Dermis microvascular lymphatic vessel endothelial cell (primary cell): ENCODE measurements around the gene MYCBP2. TPM values are rescaled to one million over a fixed set of nuclear protein-coding genes. Genes with fewer than 3 reads are reported as not detected.

Experiments used
- DNase-seq, 2 donors: peaks; one replicate each; pipeline versions ENCODE4 v3.0.0 to v3.0.0-alpha.2; 2010; ENCODE audit warnings: low read depth in 2 of 2
- total RNA-seq: library from RNA; depleted of rRNA; stranded (reverse); fragments of >200 nt; gene quantifications from 2 replicates; pipeline ENCODE4 v1.2.1, GENCODE V29; 2014

The MYCBP2 gene
- total RNA-seq, 1 donor from 2014 or later, result 96.2 TPM

DNA sequence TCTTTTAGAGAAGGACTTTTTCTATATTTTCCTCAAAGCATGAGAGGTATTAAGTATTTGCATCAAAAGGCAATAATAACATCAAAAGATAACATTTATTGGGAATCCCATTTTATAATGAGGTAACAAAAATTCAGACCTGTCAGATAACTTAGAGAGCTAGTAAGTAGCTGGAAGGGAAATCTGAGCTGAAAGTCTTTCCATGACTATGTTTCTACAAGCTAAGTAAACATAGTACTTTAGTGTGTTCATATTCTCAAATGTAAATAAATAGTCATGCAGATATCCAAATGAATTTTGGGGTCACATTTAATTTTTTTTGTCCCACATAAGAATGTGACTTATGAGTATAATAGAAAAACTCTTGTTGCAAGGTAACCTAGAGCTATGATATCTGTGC is 212.6 kb downstream of the MYCBP2 start:
- no peak for DNase-seq

DNA sequence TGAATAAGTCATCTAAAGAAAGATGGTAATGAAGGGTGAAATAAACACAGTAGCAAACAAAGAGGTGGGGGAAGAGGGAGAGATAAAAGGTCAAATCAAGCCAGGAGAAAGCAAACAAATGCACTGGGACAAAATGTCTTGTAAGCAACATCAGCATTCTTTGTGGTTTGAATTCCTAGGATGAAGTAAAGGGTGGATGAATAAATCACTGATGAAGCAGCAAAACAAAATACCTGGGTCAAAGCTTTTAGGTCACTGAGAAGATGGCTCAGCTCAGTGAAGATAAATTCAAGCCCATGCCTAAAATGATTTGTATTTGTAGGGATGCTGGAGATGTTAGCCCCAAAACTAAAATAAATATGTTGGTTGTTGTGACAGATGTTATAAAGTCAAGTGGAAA is 213.4 kb downstream of the MYCBP2 start:
- no peak for DNase-seq

DNA sequence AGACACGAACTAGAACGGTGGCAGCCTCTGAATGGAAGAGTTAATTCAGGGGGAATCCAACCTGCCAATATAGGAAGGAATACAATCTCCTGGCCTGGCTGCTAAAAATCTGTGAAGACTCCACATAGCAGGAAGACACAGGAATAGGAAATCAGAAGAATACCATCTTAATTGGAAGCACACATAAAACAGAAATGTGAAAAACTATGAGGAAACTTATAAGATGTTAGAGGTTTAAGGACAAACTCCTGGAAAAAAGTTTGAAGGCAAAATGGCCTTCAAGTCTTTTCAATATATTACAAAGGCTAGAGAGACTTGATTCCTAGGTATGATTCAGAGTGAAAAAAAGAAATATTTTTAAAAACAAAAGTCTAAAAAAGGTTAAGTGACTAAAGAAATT is 221.8 kb downstream of the MYCBP2 start:
- DNase-seq, result no peak

DNA sequence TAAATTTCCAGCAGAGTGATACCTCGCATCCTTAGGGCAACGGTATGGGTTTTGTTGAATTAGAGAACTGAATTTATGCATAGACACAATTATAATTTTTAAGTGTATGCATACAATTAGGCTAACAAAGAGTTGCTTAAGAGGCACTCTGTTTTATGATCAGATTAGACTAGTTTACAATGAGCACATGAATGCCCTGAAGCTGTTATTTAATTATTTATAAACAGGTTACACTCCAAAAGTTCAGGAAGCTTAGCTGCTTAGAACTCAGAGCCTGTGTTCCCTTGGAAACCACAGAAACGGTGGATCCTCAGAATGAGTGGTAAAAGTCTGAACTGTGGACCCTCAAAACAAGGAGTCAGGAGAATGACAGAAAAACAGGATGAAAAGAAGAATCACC is 227.5 kb downstream of the MYCBP2 start:
- no peak for DNase-seq

DNA sequence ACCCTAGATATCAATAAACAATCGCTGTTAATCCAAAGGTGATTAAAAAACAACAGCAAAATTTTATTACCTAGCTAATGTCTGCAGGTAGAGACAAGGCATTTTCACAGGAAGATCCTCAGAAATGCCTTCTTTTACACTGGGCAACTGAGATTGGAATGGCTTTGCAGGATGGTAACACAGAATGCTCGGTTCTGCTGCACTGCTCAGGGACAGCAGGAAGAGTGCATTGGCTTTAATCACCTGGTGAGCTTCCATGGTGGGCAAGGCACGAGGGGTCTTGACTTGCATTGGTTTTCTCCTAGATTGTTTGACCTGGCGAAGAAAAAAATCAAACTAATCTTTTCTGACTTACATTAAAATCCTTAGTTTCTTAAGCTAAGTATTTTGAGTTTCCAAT is 231.6 kb downstream of the MYCBP2 start:
- DNase-seq, result no peak

DNA sequence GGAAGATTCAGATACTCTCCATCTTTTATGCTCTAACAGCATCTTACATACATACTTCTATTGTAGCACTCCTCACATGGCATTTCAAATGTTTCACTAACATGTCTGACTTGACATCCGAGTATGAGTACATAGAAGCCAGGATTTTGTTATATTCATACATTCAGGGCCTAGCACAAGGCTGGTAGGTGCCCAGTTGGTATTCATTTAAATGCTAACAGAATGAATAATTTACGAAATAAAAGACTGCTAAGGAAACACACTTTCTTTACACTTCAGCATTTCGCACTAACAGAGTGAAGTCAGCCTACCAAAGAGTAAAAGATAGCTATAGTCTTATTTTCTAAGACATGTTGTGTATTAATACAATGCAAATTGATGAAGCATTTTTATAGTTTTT is 232.1 kb downstream of the MYCBP2 start:
- DNase-seq, result no peak

DNA sequence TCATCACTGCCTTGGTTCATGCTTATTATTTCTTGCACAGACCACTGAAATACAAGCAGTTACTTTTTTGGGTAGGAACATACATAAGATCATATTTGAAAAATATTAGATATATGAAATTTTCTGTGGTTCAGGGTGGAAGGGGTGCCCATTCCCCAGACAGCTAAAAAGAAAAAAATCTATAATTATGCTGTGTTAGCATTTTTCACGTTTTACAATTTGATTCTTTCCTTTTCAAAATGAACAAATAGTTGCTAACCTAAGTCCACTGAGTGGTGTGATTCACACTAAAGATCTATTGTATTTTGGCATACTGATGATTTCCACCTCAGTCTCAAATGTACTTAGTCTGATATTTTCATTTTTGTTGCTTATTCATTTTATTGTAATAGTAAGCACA is 233.2 kb downstream of the MYCBP2 start:
- DNase-seq, result no peak

DNA sequence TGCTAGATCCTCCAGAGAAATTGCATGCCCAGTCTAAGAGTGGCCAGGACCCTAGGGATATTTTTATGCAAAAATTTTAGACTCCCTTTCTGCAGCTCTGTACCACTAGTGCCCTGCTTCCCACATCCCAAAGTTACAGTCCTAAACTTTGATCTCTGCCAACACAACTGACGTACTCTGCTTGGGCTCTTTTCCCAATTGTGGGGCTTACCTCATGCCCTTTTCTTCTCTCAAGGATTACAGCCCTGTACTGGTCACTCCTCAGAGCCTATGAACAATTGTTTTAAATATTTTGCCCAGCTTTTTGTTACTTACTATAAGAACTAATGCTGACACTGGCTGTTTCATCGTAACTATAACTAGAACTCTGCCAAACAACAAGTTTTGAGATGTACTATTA is 242.1 kb downstream of the MYCBP2 start:
- no peak for DNase-seq

DNA sequence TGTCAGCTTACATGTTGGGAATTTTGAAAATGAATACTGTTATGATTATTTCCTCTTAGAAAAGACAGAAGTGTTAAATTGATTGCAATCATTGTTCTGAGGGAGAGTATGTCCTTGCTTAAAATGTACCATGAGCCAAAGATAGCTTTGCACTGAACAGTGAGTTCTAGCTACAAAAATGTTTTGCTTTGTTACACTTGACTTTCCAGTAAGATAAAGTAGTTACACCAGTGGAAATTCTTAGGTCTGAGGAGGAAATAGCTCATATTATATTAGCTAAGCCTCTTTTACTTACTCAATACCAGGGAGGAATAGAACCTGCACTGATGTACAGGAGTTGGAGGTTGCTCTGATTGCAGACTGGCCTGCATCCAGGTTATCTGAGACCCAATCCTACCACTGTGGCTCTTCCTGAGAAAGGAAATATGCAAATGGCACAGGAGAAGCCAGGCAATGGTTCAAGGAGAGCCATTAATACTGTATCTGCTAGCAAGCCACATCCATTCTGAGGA is 246.9 kb downstream of the MYCBP2 start:
- no peak for DNase-seq

DNA sequence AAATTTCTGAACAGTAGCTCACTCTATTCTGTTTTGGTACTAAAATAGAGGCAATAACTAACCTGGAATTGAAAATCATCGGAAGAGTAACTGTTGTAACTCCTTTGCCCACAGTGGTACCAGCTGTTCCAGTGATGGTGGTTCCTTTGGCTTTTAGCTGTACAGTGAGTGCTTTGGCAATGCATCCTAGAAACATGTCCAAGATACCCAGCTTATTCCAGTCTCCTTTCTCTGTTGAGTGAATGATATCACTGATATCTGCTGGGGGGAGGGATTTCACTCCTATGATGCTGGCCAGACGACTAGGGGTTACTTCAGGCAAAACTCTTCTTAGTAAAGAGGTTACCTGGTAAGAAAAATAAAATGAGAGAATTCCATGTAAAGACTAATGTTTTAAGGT is 259.4 kb downstream of the MYCBP2 start:
- no peak for DNase-seq

DNA sequence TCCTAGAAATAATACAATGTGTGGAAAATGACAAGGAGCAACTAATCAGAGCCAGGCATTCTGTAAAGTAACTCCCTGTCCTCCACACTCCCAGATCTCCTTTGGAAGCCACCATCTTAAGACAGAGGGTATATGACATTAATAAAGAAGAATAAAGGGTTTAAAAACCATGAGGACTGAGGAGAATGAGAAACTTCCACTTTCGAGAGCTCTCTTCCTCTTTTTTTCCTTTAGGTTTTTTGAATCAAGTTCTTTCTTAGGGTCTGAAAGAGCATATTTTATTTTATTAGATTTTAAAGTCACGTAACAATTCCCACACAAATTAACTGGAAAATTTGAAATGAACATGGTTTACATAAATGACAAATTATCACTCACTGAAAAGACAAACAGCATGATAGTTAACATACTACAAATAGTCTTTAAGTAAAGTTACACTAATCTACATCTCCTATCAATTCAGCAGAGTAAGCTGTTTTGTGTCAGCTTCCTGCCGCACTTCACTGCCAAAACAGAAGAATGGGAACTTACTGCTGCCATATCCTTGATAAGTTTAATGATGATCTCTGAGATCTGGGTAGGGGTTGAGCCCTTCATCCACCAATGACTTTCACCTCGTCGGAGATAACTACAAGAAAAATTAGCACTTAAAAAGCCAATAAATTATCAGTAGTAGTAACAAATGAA is 261.3 kb downstream of the MYCBP2 start:
- DNase-seq, result no peak

DNA sequence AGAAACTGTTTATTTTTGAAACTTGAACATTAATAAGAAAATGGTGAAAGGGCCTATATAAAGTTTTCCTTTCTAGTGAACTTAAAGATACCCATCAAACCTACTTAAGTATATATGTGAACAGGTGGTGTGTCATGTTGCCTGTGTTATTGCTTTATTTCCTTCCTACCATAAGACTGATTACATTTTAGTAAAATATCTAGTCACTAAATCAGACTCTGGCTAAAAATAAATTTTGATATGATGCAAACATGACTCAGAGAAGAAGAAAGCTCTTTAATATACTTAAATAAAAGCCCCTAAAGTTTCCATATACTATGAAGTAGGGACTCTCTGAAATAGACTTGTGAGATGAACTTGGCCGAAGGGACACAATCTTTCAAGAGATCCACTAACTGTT is 264.8 kb downstream of the MYCBP2 start:
- DNase-seq, result no peak

DNA sequence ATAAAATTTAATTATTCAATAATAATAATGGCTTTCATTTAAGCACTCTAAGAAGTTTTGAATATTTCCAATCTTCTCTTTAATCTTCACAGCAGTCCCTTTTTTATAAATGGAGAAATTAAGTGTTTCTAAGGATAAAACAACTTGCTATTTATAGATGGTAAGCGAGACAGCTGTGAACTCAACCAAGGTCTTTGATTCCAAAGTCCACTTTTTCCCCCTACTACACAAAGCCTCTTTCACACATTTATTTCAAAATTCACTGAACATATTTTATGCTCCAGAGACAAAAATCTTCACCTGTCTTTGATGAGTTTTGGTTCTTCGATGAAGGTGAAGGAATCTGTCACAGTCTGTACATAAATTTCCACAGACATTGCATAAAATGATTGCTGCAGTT is 265.5 kb downstream of the MYCBP2 start:
- no peak for DNase-seq

DNA sequence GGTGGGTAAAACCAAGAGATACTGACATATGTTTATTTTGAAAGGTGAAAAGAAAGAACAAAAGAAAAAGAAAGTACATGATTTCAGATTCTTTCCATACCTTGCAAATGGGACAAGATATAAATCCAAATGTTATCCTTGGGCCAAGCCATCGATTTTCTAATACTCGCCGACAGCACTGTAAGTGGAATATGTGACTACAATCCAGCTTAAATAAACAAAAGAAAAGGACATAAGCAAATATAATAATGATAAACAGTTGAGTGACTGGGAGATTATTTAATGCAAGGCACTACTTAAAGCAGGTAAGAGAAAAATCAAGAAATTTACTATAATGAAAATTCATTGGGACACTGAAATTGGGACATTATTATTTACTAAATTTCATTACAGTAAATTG is 270.0 kb downstream of the MYCBP2 start:
- DNase-seq, result no peak

DNA sequence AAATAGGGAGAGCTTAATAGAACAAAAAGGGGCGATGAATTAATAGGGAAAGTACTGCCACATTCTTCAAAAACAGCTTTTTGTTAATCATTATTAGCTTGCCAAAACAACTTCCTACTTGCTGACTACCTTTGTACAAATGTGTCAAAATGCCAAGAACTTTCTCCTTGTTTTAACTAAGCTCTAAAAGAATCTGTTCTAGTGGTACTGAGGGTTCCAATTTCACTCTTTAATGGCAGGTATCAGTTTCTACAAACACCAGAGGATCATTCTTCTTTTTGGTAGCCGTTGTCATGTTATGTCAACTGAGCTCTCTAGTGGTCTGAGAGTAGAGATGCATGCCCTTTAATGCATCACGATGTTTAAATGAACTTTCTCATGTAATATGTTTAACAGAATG is 270.5 kb downstream of the MYCBP2 start:
- no peak for DNase-seq

DNA sequence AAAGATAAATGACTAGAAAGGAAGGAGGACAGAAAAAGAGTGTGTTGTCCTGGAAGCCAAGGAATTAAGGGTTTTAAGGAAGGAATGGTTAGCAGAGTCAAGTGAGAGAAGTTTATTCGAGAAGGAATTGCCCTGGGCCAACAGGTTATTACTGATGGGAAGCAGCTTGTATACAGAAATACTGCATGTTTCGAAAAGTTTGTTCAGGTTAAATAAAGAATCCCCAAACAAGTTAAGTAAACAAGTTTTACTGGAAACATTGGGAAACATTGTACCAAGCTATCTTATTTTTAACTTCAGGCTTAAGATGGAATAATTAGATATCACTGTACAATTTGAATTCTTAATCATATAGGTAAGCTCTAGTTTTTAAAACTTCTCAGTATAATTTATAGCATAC is 271.7 kb downstream of the MYCBP2 start:
- DNase-seq, result no peak

DNA sequence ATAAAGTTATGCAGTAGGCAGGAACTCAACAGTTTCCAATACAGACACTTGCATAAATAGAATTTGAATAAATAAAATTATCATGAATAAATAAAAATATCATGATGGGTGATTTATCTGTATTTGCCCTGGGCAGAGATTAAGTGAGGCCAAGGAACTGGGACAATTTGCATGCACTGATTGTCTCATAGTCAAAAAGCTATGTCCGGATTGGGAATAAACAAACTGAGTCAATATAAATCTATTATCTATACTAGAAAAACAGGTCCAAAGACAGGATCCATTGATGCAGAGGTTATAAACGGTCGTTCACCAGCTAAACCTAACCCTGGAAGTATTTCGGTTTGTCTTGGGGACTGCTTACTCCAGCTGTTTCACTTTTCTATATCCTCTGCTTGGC is 273.7 kb downstream of the MYCBP2 start:
- DNase-seq, result no peak

DNA sequence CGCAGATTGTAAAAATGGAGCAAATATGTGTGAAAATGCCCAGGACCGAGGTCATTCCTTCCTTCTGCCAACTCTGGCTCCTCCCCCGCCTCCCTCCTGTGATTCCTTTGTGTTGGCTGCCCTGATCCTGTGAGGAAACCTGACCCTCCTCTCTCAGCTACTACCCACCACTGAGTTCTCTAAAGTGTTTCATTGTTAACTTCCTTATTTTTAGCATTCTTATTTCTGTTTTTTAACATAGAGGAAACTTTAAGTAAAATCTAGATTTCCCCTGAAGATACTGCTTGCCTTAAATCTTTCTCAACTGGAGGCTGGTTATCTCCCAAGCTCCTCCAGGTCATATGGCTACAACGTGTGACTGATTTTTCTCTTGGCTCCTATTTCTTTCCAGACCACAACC is 278.2 kb downstream of the MYCBP2 start:
- no peak for DNase-seq

DNA sequence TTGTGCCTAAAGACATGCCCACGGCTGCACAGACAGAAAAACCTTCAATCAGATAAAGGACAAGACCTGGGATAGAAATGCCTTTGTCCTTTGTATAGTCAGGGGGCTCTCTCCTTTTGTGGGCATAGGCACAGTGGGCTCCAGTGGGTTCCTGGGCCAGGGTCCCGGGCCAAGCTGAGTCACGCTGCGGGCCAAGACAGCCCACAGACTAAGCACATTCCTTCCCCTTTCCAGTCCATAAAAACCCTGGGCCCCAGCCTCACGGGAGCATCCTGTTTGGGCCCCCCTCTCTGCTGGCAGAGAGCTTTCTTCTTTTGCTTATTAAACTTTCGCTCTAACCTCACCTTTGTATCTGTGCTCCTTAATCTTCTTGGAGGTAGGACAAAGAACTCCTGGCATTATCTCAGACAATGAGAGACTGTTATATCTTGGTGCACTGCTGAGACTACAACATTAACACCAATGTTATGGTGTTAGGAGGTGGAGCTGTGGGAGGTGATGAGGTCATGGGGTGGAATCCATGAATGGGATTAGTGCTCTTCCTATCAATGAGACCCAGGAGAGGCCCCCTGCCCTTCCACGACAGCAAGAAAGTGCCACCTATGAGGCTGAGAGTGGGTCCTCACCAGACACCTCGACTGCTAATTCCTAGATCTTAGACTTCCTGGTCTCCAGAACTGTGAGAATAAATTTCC is 279.1 kb downstream of the MYCBP2 start:
- no peak for DNase-seq

DNA sequence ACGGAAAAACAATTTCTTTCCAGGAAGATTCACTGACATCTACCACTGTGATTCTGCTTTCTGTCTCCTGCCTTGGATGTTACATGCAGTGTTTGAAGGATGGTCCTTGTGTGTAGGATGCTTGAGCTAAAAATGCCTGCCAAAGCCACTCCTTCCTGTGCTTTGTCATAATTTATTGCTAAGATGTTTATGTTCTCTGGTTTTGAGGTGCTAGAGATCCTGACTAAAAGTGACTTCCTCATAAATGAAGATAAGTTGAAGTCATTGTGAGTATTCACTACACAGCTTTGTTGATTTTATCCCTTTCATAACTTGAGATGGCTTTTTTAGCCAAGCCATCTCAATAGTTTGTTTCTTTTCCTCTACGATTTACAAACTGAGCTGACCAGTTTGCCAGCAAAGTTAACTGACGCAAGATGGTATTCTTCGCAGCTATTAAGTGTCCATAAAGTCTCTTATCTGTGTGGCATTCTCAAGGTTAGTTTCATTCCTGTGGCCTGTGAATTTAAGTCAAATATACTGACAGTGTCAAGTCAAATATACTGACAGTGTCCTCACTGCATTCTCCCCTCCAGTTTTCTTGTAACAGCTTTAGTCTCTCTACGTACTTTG is 284.2 kb downstream of the MYCBP2 start:
- DNase-seq, result no peak

DNA sequence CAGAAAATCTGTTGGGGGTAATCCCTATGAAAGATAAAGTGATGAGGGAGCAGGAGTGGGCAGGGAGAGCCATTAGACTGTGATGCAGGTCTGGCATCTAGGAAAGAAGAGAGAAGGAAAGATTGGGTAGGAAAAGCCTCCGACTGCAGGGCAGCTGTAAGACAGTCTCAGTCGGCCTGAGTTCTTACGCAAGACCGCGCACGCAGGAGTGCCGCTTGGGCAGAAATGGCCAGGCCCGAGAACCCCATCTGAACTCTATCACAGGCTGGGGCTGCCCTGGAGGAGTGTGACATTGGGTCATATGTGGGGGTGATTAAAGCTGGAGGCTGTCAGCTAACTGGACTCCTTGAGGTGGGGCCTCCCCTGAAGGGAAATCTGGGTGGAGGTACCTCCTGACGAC is 286.1 kb downstream of the MYCBP2 start:
- no peak for DNase-seq

DNA sequence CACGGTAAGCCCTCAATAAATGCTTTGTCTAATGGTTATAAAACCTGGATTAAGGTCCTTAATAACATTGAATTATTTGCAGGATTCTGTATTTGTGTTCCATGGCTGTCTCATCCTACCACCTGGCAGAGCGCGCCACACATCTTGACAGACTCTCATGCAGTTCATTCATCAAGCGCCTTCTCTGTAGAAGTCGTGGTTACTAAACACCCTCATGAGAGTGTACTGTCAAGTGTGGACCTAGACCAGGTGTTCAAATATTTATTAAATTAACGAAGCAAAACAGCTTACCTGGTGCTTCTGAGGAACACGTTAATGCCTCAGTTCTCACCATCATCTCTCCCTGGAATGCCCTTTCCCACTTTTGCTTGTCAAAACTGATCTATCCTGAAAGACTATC is 286.8 kb downstream of the MYCBP2 start:
- DNase-seq, result no peak

DNA sequence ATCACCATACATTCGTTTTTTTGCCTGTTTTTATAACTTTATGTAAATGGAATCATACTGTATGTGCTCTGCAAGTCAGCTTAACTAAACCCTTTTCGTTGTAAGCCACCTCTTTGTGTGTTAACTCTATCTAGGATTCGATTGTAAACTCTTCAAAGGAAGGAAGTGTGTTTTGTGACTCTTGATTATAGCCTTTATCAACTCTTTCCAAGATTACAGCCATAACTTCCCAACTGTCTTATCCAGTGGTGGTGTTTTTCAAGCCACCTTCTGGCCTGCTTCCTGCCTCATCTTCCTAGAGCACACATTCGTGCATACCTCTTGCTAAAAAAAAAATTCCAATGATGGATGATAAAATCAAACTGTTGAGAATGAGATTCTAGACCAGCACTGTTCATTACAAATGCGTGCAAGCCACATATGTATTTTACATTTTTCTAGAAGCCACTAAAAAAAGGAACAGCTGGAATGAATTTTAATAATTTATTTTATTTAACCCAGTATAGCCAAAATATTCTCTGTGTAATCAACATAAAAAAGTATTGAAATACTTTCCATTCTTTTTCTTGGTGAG is 287.9 kb downstream of the MYCBP2 start:
- peak in 1 of 2 donors; percentile 41 for DNase-seq
